HG03103 (cell line): Measurements from ENCODE around the gene INTS1.

ENCODE experiments used
- ATAC-seq: cut with Tn5 transposase; IDR thresholded peaks from one replicate; pipeline ENCODE4 v1.9.1; 2021; ENCODE audit warnings: low read depth; ENCODE audit not compliant: unreplicated experiment

Gene INTS1

DNA sequence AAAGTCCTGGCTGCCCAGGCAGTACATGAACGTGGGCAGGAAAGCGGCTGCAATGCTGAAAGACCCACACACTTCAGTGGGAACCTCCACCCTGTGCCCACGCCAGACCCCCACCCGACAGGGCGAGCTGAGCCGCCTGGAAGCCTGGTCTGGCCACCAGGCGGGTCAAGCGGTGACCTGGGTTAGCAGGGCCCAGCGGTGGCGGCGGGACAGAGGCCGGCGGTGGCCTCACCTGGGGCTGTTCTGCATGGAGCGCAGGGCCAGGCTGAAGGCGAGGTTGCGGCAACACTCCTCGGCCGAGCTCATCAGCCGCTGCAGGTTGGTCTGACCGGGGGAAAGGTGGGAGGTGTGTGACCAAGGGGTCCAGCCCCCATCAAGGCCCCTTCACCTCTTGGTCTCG, 33.3 kb downstream of the INTS1 start:
- ATAC-seq = no peak

DNA sequence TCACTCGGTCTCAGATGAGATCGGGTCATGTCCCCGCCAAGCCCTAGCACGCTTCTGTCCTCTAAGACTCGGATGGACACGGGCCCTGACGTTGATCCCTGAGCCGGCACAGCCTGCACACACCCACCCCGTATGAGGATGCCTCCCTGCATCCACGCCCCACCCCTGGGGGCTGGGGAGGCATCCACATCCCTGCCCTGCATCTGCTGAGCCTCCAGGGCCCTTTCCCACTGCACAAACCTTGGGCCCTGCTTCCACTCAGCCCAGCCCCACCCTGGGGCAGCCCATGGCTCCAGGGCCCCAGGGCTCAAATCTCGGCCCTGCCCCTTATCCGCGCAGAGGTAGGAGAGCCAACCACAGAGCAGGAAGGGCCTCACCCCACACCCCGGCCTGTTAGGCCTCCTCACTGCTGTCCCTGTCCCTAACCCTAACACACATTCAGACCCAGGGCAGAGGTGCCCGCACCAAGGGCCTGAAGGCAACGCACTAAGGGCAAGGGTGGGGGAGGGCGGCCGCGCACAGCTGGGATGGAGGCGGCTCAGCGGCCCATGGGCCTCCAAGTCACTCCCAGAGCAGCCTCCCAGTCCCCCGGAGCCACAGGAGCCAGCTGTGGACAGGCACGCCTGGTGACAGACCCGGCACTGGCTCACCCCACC, 35.4 kb downstream of the INTS1 start:
- ATAC-seq = no peak

DNA sequence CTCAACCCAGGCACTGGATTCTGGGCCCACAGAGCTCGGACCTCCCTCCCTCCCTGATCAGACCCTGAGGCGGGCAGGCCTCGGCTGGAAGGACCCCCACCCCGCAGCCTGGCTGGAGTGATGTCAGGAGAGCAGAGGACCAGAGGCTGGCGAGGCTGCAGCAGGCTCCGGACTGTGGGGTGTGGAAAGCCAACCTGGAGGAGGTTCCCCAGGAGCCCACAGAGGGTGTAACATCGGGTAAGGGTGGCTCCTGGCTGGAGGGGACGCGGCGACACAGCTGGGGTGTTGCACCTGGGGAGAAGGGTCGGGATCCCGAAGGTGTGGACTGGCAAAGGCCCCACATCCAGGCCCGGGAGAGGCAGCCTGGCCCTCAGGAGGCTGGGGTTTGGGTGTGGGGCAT, 36.0 kb downstream of the INTS1 start:
- no peak for ATAC-seq

DNA sequence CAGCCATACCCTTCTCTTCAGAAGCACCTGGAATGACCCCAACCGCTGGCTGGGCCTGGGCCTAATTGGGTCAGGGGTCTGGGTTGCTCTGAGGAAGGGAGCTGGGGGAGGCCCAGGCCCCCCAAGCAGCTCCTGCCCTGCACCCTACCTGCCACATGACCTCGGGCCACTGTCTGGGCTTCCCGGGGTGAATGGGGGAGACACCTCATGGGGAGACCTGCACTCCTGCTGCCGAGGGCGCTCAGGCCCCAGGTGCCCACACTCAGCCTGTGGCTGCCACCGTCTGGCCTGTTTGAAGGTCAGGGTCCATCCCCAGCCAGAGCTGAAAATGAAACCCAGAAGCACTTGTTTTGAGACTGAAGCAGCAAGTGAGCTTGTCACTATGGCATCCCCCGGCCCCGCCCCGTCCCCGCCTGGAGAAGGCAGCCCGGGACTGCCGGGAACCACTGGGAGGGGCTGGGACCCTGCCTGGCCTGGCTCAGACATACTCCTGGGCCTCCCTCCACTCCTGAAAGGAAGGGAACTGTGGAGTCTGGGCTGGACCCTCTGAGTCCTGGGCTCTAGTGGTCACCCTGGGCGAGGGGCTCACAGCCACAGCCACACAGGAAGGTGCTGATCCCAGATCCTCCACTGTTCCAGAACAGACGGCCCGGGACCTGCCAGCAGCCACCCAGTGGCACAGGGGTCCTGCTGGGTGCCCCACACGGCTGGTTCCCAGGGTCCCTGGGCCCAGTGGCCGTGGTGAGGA, 37.5 kb downstream of the INTS1 start:
- ATAC-seq = no peak

DNA sequence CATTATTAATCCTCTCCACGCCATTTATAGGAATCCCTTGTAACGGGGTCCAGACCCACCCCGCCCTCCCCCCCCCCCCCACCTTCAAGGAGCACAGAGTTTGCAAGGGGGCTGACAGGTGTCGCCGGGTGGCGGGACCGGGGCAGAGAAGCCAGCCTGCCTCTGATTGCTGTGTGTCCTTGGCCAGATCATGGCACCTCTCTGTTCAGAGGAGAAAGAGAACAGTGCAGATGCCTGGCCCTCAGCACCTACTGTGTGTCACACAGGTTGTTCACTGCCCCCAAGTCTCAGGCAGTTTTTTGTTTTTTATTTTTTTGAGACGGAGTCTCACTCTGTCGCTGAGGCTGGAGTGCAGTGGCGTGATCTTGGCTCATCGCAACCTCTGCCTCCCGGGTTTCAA, 39.5 kb downstream of the INTS1 start:
- no peak for ATAC-seq

DNA sequence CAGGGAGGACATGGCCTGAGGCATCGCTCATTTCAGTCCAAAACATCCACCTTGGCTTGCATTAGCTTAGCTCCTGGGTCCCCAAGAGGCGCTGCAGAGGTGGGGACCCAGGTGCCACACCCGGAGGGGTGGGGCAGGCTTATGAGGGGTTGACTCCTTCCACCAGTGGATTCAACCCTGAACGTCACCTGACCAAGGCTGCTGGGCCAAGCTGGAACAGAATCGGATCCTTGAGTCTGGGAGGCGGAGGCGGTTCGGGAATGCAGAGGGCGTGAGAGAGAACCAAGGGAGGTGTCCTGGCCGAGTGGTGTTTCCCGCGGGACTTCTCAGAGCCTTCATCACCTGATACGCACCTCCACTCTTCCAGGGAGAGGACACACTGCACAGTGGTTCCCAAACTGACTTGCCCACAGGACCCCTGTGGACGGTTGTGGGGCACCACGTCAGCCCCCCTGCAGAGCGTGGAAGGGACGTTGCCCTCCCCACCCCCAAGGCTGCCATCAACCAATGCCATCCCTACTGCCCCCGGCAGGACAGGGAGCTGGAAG, 40.4 kb downstream of the INTS1 start:
- ATAC-seq = no peak

DNA sequence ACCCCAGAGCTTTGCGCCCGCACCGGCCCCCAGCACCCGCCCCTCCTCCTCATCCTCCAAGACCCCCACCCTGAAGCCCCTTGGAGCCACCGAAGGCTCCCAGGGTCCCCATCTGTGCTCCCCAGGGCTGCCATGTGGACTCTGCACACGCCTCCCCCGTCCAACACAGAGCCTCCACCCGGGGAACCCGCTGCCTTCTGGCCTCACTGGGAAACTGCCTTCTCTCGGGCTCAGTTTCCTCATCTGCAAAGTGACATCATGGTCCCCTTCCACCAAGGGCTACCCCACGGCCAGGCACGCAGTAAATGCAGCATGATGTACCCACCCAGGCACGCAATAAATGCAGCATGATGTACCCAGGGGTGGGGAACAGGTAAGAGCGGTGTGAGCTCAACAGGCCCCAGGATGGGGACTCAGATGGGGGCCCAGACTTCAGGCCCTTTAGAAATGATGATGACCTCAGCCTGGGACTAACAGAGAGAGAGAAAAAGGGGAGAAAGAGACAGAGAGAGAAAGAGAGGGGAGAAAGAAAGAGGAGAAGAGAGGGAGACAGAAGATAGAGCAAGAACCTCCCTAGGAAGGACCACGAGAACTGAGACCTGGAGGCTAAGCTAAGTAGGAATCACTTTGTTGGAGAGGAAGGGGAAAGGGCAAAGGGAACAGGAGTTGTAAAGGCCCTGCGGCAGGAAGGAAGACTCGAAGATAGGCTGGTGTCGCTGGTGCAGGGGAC, 42.4 kb downstream of the INTS1 start:
- ATAC-seq = no peak

DNA sequence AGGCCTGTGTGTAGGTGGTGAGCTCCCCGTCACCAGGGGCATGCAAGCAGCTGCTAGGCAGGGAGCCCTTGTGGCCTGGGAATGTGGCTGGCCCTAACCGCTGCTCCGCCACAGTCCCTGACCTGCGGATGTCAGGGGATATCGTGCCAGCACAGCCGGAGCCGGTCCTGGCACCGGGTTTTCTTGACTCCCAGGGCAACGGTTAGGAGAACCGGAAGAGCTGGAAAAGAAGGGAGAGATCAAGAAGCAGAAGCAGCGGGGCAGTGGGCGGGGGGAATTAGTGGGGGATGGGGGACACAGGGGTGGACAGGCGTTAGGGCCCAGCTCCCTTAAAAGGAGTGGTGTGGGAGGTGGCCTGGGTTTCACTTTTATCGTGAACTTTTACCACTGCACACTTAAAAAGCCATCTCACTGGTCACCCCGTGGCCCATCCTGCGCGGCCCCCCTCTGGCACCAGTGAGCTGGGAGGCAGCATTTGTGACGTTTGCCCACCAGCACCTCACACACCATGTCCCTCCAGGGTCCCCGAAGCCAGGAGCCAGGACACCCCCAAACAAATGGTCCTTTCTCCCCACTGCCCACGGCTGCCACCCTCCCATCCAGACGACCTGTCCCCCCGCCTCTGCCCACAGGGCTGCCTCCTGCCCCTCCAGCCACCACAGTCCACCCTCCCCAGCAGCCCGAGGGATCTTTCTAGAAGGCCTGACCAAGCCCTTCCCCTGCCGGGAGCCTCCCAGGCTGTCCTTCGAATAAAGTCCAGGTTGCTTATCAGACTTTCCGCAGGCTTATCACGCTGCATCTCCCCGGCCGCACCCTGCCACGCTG, 43.2 kb downstream of the INTS1 start:
- ATAC-seq = no peak

DNA sequence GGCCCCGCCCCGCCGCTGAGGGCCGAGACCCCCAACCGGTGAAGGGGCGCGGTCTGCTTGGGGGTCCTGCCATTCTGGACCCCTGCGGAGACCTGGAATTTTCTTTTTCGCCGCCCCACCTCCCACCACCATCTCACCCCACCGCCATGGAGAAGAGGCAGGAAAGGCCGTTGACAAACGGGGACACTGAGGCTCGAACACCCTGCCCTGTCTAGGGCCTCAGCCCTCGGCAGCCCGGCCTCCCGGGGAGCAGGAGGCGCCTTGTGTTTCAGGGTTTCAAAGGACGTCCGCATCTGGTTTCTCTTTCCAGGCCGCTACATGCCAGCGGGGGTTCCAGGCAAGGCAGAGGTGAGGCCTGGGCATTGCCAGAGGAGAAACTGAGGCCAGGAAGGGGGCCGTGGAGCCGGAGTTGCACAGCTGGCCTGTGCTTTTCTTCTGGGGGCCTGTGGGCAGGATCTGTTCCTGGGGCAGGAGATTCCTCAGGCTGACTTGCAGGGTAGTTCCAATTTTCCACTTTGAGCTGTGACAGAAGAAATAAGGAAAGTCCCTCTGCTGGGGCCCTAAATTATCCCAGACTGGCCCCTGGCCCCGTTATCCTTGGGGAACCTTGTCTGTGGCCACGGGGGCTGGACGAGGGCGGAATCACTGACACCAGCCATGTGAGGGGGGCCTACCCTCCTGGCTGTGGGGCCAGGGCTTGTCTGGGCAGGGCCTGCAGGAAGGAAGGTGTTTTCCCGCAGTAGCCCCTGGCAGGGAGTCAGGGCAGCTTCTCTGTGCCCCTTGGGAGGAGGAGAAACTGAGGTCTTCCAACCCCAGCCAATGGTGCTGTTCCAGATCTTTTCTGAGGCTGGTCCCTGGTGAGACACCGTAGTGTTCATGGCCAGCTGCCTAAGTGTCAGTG, 44.0 kb downstream of the INTS1 start:
- no peak for ATAC-seq

DNA sequence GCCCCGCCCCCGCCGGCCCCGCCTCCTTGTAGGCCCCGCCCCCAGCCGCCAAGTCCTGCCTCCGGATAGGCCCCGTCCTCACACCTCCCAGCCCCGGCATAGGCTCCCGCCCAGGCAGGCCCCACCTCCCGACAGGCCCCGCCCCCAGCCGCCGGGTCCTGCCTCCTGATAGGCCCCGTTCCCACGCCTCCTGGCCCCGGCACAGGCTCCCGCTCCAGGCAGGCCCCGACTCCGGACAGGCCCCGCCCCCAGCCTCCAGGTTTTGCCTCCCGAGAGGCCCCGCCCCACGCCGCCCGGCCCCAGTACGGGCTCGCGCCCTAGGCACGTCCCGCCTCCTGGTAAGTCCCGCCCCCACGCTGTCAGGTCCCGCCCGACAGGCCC, 44.7 kb downstream of the INTS1 start:
- ATAC-seq = peak; percentile 88

DNA sequence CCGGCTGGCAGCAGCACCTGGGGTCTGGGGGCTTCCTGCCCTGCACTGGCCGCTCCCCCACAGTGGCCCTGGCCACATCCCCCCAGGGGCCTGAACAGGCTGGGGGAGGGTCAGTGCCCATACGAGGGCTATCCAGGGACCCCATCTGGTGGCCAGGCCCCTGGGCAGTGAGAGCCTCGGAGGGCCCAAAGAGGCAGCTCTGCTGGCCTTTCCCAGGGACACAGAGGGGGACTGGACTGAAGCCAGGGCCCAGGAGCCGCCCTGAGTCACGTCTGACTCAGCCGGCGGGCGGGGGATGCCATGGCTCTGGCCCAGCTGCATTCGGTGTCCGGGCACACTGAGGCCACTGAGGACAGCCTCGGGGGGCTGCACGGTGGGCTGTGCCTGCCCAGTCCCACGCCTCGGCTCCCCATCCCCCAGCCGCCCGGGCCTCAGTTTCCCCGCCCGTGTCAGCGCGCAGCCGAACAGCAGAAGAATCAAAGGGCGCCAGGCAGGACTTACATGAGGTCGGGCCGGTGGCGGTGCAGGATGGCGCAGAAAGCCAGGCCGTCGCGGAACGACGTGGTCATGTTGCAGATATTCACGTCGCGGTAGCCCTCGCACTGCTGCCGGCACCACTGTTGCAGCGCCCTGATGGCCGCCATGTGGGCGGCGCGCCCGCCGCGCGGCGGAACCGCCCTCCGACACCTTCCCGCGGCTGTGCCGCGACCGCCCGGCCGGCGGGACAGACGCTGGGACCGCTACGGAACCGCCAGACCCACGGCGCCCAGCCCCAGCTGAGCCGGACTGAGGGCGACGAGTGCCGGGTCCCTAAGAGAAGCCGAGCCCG, 45.3 kb downstream of the INTS1 start, which contains the start of gene MICALL2:
Gene MICALL2, minus strand, starts transcription at position 788 of the 829 bp plus-strand sequence. Its CDS starts 144 bp downstream, at position 644.
- peak; percentile 3 for ATAC-seq

DNA sequence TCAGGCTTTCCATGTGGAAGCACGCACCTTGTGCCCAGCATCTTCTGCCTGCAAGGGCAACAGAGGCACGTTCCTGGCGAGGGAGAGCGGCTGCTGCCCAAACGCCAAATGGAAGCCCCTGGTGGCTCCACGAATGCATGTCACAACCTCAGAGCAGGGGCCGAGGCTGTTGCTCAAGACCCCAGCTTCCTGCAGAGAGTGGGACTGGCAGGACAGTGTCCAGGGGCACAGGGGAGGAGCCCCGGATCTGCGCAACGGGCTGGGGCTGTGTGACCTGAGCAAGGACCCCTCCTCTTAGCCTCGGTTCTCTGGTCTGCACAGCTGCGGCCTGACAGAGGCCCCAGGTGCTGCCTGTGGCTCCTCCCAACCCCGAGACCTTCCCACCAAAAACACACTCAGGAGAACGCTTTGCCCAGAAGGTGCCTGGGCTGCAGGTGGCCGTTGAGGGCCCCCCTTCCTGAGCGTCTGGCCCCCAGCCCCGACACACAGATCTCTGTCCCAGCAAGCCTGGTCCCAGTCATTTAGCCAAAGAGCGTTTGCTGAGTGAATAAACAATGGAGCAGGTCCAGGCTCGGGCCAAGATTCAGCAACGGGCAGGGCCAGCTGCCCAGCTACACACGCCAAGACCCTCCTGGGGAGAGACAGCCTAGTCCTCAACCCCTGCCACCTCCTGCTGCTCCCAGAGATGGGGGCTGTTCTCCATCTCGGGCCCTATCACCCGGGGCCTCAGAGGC, 46.1 kb downstream of the INTS1 start:
- ATAC-seq = no peak

DNA sequence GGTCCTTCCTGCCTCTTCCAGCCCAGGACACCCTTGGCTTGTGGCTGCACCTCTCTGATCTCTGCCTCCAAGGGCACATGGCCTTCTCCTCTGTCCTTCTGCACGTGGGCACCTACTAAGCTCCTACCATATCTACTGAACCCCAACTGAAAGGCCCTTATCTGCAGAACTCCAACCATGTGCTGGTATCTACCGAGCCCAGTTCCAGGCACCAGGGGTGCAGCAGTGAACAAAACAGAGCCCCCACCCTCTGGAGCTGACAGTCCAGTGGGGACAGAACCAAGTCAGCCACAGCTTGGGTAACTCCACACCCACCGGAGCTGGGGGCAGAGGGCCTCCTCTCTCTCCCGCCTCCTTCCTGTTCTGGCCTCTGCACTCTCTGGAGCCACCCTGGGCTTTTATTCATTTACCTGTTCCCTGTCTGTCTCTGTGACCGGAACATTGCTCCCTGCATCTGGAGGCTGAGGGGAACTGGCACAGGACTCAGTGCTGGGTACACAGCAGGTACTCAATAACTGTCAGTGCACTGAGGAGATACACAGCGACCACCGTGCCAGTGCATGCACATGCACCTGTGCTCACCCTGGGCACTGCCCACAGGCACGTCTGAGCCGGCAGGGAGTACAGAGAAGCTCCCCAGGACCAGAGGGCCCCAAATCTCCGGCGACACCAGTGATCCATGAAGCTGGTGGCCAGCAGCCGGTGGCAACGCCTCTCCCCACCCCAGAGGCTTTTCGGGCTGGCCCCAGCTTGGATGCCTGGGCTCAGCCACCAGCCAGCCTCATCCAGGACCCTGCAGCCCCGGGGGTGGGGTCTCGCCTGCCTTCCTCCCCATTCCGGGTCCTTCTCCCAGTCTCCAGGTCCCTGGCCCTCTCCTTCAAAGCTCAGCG, 46.9 kb downstream of the INTS1 start:
- no peak for ATAC-seq

DNA sequence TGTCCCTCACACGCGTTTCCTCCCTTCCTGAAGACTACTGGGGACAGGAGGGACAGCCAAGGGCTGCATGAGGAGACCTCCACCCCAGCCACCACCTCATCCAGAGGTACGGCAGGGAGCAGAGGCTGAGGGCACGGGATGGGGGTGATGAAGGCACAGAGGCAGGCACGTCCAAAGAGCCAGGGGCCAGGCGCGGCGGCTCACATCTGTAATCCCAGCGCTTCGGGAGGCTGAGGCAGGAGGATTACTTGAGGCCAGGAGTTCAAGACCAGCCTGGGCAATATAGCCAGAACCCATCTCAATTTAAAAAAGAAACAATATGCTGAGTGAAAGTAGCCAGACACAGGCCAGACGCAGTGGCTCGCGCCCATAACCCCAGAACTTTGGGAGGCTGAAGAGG, 48.2 kb downstream of the INTS1 start:
- no peak for ATAC-seq

DNA sequence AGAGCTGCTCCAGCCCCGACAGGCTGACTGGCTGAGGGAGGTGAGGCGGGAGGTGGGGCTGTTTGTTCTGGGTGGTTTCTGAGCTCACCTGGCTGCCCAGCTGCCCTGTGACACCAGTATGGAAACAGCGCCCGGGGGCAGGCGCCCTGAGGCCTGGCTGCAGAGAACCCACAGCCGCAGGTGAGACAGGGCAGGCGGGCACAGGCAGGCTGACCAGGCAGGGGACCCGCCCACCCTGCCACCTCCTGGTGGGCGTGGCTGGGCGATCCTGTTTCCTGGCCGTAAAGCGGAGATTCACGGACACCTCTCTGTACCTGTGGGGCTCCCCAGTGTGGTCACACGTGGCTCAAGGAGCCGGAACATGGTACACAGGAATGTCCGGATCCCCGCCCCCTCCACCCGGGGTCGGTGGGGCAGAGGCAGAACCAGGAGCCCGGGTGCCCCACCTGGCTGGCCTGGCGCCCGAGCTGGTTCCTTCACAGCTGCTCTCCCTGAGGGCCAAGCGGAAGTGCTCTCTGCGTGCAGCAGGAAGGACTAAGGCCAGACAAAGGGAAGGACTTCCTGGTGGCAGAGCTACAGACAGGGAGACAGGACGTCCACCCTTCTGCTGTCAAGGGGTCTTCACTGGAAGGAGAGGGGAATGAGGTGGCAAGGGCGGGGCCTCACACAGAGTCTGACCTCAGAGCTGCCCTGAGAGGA, 48.8 kb downstream of the INTS1 start:
- ATAC-seq = no peak

DNA sequence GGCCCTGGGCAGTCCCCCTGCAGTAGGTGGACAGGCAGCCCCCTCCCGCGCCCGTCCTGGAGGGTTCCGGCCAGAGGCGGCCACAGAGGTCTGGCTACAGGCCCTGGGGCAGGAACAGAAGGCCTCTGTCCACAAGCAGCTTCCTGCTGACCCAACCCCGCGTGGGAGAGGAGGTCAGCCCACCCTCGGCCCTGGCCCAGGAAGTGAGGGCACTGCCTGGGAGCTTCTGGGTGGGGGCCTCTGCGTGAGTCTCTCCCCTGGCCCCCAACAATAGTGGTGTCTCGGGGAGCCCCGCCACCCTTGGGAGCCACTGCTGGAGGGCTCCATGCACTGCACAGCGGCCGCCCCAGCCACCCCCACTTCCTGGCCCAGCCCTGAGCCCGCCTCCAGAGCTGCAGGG, 49.6 kb downstream of the INTS1 start:
- ATAC-seq = no peak
